GM23338 (cell line): Measurements from ENCODE around the gene PSMB11.

Experiments used
- CREB1 ChIP-seq: fragments of 250-450 bp; sonication (Bioruptor Pico); IDR thresholded peaks from 2 replicates; pipeline ENCODE4 v1.5.0; 2020; ENCODE audit warnings: low read depth, mild to moderate bottlenecking, moderate library complexity
- EZH2 ChIP-seq: fragments of 200-600 bp; sonication (generic); IDR thresholded peaks from one replicate; pipeline ENCODE4 v1.8.0; 2017; ENCODE audit warnings: antibody characterized with exemption, mild to moderate bottlenecking, low read depth; ENCODE audit not compliant: unreplicated experiment
- EZH2phosphoT487 ChIP-seq: fragments of 200-600 bp; sonication (generic); IDR thresholded peaks from one replicate; pipeline ENCODE4 v1.8.1; 2018; ENCODE audit warnings: antibody characterized with exemption; ENCODE audit not compliant: unreplicated experiment
- JUNB ChIP-seq: IDR thresholded peaks from one replicate; pipeline ENCODE4 v1.6.1; 2016; ENCODE audit warnings: antibody characterized with exemption; ENCODE audit not compliant: unreplicated experiment
- POLR2AphosphoS5 ChIP-seq: IDR thresholded peaks from 2 replicates; pipeline ENCODE4 v1.6.1; 2016; ENCODE audit warnings: antibody characterized with exemption, low read depth
- TF ChIP-seq, protein P1 (sequence below), 2 experiments: fragments of 200-600 bp in 1 of 2; sonication (generic) in 1 of 2; conservative IDR thresholded peaks; 2 replicates each; pipeline versions ENCODE4 v1.5.1 to v1.6.1; 2016 to 2017; ENCODE audit warnings: antibody characterized with exemption in 2 of 2, low read depth in 2 of 2, mild to moderate bottlenecking in 2 of 2, moderate library complexity in 1 of 2
- TF ChIP-seq, protein P2 (sequence below): IDR thresholded peaks from one replicate; pipeline ENCODE4 v1.6.1; 2018; ENCODE audit warnings: antibody characterized with exemption; ENCODE audit not compliant: unreplicated experiment

DNA sequence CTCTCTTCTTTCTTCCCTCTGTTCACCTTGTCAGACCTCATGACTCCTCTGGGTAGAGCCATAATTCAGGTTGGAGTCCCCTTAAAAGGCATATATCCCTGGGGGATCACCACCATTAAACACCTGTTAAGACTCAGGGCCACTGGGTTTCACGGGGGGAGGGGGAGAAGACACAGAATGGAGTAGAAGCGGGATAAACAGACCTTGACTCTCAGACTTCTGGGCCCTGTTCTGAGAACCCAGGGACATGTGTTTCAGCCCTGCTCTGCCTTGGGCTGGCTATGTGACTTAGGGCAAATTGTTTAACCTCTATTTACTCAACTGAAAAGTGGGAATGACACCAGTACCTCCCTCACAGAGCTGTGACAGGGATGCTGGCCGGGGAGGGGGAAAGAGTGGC lies 10.7 kb downstream of the PSMB11 start:
- TF ChIP-seq, protein P1, sequence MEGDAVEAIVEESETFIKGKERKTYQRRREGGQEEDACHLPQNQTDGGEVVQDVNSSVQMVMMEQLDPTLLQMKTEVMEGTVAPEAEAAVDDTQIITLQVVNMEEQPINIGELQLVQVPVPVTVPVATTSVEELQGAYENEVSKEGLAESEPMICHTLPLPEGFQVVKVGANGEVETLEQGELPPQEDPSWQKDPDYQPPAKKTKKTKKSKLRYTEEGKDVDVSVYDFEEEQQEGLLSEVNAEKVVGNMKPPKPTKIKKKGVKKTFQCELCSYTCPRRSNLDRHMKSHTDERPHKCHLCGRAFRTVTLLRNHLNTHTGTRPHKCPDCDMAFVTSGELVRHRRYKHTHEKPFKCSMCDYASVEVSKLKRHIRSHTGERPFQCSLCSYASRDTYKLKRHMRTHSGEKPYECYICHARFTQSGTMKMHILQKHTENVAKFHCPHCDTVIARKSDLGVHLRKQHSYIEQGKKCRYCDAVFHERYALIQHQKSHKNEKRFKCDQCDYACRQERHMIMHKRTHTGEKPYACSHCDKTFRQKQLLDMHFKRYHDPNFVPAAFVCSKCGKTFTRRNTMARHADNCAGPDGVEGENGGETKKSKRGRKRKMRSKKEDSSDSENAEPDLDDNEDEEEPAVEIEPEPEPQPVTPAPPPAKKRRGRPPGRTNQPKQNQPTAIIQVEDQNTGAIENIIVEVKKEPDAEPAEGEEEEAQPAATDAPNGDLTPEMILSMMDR (conservative IDR thresholded peaks at IDR 0.05; ENCODE audit: low read depth in 2 of 2): no peak
- TF ChIP-seq CREB1 (no peak), POLR2AphosphoS5 (no peak), EZH2 (no peak), JUNB (no peak), EZH2phosphoT487 (no peak)
- TF ChIP-seq, protein P2, sequence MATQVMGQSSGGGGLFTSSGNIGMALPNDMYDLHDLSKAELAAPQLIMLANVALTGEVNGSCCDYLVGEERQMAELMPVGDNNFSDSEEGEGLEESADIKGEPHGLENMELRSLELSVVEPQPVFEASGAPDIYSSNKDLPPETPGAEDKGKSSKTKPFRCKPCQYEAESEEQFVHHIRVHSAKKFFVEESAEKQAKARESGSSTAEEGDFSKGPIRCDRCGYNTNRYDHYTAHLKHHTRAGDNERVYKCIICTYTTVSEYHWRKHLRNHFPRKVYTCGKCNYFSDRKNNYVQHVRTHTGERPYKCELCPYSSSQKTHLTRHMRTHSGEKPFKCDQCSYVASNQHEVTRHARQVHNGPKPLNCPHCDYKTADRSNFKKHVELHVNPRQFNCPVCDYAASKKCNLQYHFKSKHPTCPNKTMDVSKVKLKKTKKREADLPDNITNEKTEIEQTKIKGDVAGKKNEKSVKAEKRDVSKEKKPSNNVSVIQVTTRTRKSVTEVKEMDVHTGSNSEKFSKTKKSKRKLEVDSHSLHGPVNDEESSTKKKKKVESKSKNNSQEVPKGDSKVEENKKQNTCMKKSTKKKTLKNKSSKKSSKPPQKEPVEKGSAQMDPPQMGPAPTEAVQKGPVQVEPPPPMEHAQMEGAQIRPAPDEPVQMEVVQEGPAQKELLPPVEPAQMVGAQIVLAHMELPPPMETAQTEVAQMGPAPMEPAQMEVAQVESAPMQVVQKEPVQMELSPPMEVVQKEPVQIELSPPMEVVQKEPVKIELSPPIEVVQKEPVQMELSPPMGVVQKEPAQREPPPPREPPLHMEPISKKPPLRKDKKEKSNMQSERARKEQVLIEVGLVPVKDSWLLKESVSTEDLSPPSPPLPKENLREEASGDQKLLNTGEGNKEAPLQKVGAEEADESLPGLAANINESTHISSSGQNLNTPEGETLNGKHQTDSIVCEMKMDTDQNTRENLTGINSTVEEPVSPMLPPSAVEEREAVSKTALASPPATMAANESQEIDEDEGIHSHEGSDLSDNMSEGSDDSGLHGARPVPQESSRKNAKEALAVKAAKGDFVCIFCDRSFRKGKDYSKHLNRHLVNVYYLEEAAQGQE: no peak
